DOHH2 (cell line): ENCODE data around the gene ANKRD33.

Experiments
- H3F3A ChIP-seq: fragments of 200-600 bp; sonication (generic), shearing (Covaris generic); 2 replicates; pipeline ENCODE4 v1.6.0; 2016; ENCODE audit warnings: antibody characterized with exemption, mild to moderate bottlenecking; ENCODE audit not compliant: control insufficient read depth, insufficient read depth
- H3K27ac ChIP-seq: fragments of 200-600 bp; sonication (generic); 2 replicates; pipeline ENCODE4 v1.5.1; 2014; ENCODE audit warnings: low read depth, mild to moderate bottlenecking, low read length, moderate library complexity
- H3K27me3 ChIP-seq: fragments of 200-600 bp; sonication (generic); 2 replicates; pipeline ENCODE4 v1.6.1; 2014; ENCODE audit warnings: mild to moderate bottlenecking, low read length, mixed read lengths; ENCODE audit not compliant: control insufficient read depth
- H3K36me3 ChIP-seq: fragments of 200-600 bp; sonication (generic); 2 replicates; pipeline ENCODE4 v1.6.1; 2014; ENCODE audit warnings: mild to moderate bottlenecking, low read length, moderate library complexity, mixed read lengths; ENCODE audit not compliant: control insufficient read depth
- H3K4me1 ChIP-seq: fragments of 200-600 bp; sonication (generic); 2 replicates; pipeline ENCODE4 v1.6.1; 2014; ENCODE audit warnings: mild to moderate bottlenecking, low read length, mixed read lengths; ENCODE audit not compliant: control insufficient read depth
- H3K4me2 ChIP-seq: fragments of 200-600 bp; sonication (generic); 2 replicates; pipeline ENCODE4 v1.6.0; 2014; ENCODE audit warnings: mild to moderate bottlenecking, low read length, moderate library complexity
- H3K4me3 ChIP-seq: fragments of 200-600 bp; sonication (generic); 2 replicates; pipeline ENCODE4 v1.5.1; 2014; ENCODE audit warnings: mild to moderate bottlenecking, low read length, mixed read lengths
- H3K79me2 ChIP-seq: fragments of 200-600 bp; sonication (generic); 2 replicates; pipeline ENCODE4 v1.6.1; 2014; ENCODE audit warnings: mild to moderate bottlenecking, low read length, mixed read lengths; ENCODE audit not compliant: control insufficient read depth
- H3K9me2 ChIP-seq: fragments of 200-600 bp; sonication (generic); replicated peaks from 2 replicates; pipeline ENCODE4 v1.6.1; 2014; ENCODE audit warnings: mild to moderate bottlenecking, low read length, mixed read lengths; ENCODE audit not compliant: control insufficient read depth
- H3K9me3 ChIP-seq: fragments of 200-600 bp; sonication (generic); 2 replicates; pipeline ENCODE4 v1.6.1; 2014; ENCODE audit warnings: antibody characterized with exemption, low read length, mixed read lengths; ENCODE audit not compliant: control insufficient read depth, insufficient read depth
- H4K20me1 ChIP-seq: fragments of 200-600 bp; sonication (generic); 2 replicates; pipeline ENCODE4 v1.6.0; 2014; ENCODE audit warnings: low read depth, mild to moderate bottlenecking, antibody characterized with exemption, low read length, moderate library complexity; ENCODE audit not compliant: control insufficient read depth, insufficient read depth
- EZH2phosphoT487 ChIP-seq: fragments of 200-600 bp; sonication (generic); IDR thresholded peaks from 2 replicates; pipeline ENCODE4 v1.6.1; 2017; ENCODE audit warnings: borderline replicate concordance, mild to moderate bottlenecking, antibody characterized with exemption, low read length, moderate library complexity, mixed read lengths
- TF ChIP-seq, protein P1 (sequence below): fragments of 200-600 bp; sonication (generic); IDR thresholded peaks from one replicate; pipeline ENCODE4 v1.5.1; 2014; ENCODE audit warnings: antibody characterized with exemption, mild to moderate bottlenecking, low read depth, low read length; ENCODE audit not compliant: poor library complexity, severe bottlenecking

ANKRD33 gene

DNA sequence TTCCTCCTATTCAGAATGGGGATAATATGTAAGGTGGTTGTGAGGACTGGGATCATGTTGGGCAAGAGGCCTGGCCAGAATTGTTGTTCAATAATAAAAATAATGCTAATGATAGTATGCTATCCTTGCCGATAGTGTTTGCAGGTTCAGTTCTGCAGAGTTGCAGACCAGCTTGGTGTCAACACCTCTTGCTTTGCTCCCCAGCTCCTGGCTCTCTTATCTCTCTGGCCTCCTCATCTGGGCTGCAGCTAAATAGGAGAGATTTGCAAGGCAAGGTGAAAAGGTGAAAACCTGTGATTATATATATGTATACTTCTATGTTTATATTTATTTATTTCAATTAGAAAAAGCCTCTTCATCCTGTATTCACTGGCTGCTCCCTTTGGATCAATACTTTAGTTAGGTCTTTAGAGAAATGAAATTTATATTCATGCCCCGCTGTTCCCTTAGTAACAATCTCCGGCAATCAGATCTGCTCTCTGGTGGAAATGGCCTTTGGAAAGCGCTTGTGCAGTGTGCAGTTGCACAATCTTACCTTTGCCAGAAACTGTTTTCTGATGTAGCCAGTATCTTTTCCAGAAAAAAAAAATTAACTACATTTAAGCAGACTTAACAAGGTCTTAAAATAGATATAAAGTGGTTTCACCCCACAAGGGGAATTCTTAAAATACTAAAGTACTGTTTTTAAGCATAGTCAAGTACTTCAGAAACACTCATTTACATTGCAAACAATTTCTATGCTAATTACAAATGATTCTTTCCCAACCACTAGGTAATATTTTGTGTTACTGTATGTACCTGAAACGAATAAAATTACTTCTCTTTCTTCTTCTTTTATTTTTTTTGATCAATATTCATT is 44.5 kb downstream of the ANKRD33 start:
- Histone ChIP-seq H3K9me2 (no peaks in the 10 kb centered on the region), H3K4me1 (no peaks in the 10 kb centered on the region), H3K79me2 (no peaks in the 10 kb centered on the region), H3K27me3 (peaks cover 13% of the 10 kb centered on the region; the same call in 1 of the 2 replicates), H3K9me3 (no peaks in the 10 kb centered on the region), H3K27ac (no peak overlapping the region), H3K36me3 (no peaks in the 10 kb centered on the region), H3K4me2 (no peak overlapping the region), H3K4me3 (no peak overlapping the region), H4K20me1 (no peaks in the 10 kb centered on the region), H3F3A (no peaks in the 10 kb centered on the region)
- TF ChIP-seq, protein P1, sequence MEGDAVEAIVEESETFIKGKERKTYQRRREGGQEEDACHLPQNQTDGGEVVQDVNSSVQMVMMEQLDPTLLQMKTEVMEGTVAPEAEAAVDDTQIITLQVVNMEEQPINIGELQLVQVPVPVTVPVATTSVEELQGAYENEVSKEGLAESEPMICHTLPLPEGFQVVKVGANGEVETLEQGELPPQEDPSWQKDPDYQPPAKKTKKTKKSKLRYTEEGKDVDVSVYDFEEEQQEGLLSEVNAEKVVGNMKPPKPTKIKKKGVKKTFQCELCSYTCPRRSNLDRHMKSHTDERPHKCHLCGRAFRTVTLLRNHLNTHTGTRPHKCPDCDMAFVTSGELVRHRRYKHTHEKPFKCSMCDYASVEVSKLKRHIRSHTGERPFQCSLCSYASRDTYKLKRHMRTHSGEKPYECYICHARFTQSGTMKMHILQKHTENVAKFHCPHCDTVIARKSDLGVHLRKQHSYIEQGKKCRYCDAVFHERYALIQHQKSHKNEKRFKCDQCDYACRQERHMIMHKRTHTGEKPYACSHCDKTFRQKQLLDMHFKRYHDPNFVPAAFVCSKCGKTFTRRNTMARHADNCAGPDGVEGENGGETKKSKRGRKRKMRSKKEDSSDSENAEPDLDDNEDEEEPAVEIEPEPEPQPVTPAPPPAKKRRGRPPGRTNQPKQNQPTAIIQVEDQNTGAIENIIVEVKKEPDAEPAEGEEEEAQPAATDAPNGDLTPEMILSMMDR = no peak
- no peak for TF ChIP-seq EZH2phosphoT487

DNA sequence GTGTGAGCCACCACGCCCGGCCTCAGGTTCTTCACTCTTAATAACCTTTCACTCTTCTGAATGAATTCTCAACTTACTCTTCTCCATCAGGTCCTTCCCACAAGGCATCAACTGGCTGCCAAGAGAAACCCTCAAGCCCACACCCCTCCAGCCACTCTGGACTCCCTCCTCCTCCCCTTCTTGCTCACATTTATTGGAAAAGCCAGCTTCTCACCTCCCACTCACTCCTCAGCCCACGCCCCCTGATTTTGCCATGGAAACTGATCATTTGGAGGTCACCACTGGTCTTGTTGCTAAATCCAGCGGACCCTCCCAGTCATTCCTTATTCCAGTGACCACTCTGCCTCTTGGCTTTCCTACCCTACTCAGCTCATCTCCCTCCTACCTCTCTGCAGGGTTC is 46.2 kb downstream of the ANKRD33 start:
- H4K20me1 ChIP-seq = no peaks in the 10 kb centered on the region; the same call in 1 of the 2 replicates
- H3K27ac ChIP-seq = no peak overlapping the region
- no peaks in the 10 kb centered on the region for H3K4me1 ChIP-seq
- no peaks in the 10 kb centered on the region for H3K79me2 ChIP-seq
- TF ChIP-seq, protein P1 = no peak
- no peak for TF ChIP-seq EZH2phosphoT487
- H3K4me2 ChIP-seq = no peak overlapping the region
- H3K9me3 ChIP-seq = no peaks in the 10 kb centered on the region
- no peaks in the 10 kb centered on the region for H3K36me3 ChIP-seq
- no peak overlapping the region for H3K4me3 ChIP-seq
- no peaks in the 10 kb centered on the region for H3F3A ChIP-seq
- H3K27me3 ChIP-seq = peaks cover 28% of the 10 kb centered on the region
- H3K9me2 ChIP-seq = no peaks in the 10 kb centered on the region

DNA sequence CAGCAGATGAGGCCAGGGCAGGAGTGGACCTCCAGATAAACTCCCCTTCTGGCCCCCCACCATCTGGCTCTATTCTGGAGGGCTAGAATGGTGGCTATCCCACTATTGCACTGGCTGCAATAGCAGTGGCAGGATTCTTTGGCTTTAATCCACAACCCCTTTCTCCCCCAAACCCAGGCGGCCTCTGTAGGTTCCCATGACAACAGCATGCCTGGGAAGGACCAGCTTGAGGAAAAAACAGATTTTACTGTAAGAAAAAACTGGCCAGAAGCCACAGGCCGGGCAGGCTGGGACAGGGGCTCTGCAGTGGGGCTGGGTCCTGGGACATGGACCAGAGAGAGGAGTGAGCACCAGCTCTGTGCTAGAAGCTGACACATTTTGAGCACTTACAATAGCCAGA is 50.0 kb downstream of the ANKRD33 start:
- TF ChIP-seq EZH2phosphoT487 = no peak
- TF ChIP-seq, protein P1 = no peak
- Histone ChIP-seq H3K4me3 (no peak overlapping the region), H3K79me2 (no peaks in the 10 kb centered on the region), H4K20me1 (no peaks in the 10 kb centered on the region; the same call in 1 of the 2 replicates), H3K27ac (no peak overlapping the region), H3F3A (no peaks in the 10 kb centered on the region), H3K4me2 (no peak overlapping the region), H3K9me2 (no peaks in the 10 kb centered on the region), H3K36me3 (no peaks in the 10 kb centered on the region), H3K9me3 (no peaks in the 10 kb centered on the region), H3K4me1 (no peaks in the 10 kb centered on the region), H3K27me3 (peaks cover 25% of the 10 kb centered on the region)
